8988T (cell line): ENCODE measurements around the gene ADA.

Experiments used
- DNase-seq: peaks from one replicate; pipeline ENCODE4 v3.0.0; 2011

ADA gene

GRCh38 chr20:44621325-44621724, 30.2 kb downstream of the ADA start:
- DNase-seq, result no peak

- DNase-seq, result no peak
Observed at GRCh38 chr20:44620030-44620429, 31.5 kb downstream of the ADA start.

GRCh38 chr20:44619294-44619693, 32.2 kb downstream of the ADA start:
- no peak for DNase-seq

GRCh38 chr20:44618318-44618731, 33.2 kb downstream of the ADA start:
- DNase-seq, result no peak

- no peak for DNase-seq
Observed at GRCh38 chr20:44616604-44616964, 34.9 kb downstream of the ADA start.

GRCh38 chr20:44615876-44616603, 35.5 kb downstream of the ADA start:
- DNase-seq, result no peak

- no peak for DNase-seq
Observed at GRCh38 chr20:44615169-44615791, 36.2 kb downstream of the ADA start.

- DNase-seq, result no peak
Observed at GRCh38 chr20:44614525-44614924, 37.0 kb downstream of the ADA start.

GRCh38 chr20:44613575-44613974, 37.9 kb downstream of the ADA start:
- DNase-seq, result no peak

GRCh38 chr20:44610313-44610962, 41.1 kb downstream of the ADA start:
- DNase-seq, result no peak

- DNase-seq, result peak; percentile 83
Observed at GRCh38 chr20:44609516-44610312, 41.8 kb downstream of the ADA start.

GRCh38 chr20:44609006-44609515, 42.4 kb downstream of the ADA start:
- no peak for DNase-seq

- no peak for DNase-seq
Observed at GRCh38 chr20:44606725-44607441, 44.6 kb downstream of the ADA start.

GRCh38 chr20:44603327-44603726, 48.2 kb downstream of the ADA start:
- DNase-seq, result no peak

GRCh38 chr20:44601801-44602204, 49.7 kb downstream of the ADA start:
- no peak for DNase-seq

- DNase-seq, result no peak
Observed at GRCh38 chr20:44601236-44601671, 50.2 kb downstream of the ADA start.

- DNase-seq, result no peak
Observed at GRCh38 chr20:44600758-44601201, 50.7 kb downstream of the ADA start.

GRCh38 chr20:44600301-44600700, 51.2 kb downstream of the ADA start:
- DNase-seq, result no peak

- DNase-seq, result no peak
Observed at GRCh38 chr20:44599715-44600114, 51.8 kb downstream of the ADA start.

GRCh38 chr20:44598423-44599305, 52.8 kb downstream of the ADA start:
- DNase-seq, result no peak

- no peak for DNase-seq
Observed at GRCh38 chr20:44597930-44598329, 53.6 kb downstream of the ADA start.
